Esophagus muscularis mucosa (tissue), 4 donors: ENCODE results near the gene PRKN. TPM values are rescaled to one million over a fixed set of nuclear protein-coding genes. Genes with fewer than 3 reads are reported as not detected.

Experiments
- DNase-seq: peaks from one replicate; pipeline ENCODE4 v3.0.0-alpha.2; 2017; ENCODE audit errors: extremely low spot score
- H3K27ac ChIP-seq, 4 donors: fragments of 200-600 bp; sonication (generic); replicated peaks in 1 of 4; 1 replicate in 3 of 4; 2 replicates in 1 of 4; pipeline ENCODE4 v1.5.1; 2016 to 2019; ENCODE audit warnings: mild to moderate bottlenecking in 1 of 4
- H3K27me3 ChIP-seq, 4 donors: fragments of 200-600 bp; sonication (generic); one replicate each; pipeline versions ENCODE4 v1.5.1 to v1.6.0; 2016 to 2019
- H3K36me3 ChIP-seq, 4 donors: fragments of 200-600 bp; sonication (generic); one replicate each; pipeline ENCODE4 v1.5.1; 2016 to 2019
- H3K4me1 ChIP-seq, 4 donors: fragments of 200-600 bp; sonication (generic); one replicate each; pipeline ENCODE4 v1.5.1; 2016 to 2019
- H3K4me3 ChIP-seq, 4 donors: fragments of 200-600 bp; sonication (generic); 1 replicate in 2 of 4; 2 replicates in 2 of 4; pipeline ENCODE4 v1.5.1; 2016 to 2019; ENCODE audit warnings: mild to moderate bottlenecking in 4 of 4, moderate library complexity in 1 of 4
- H3K9me3 ChIP-seq, 4 donors: fragments of 200-600 bp; sonication (generic); 1 replicate in 3 of 4; 2 replicates in 1 of 4; pipeline ENCODE4 v1.5.1; 2016 to 2019
- EP300 ChIP-seq: sonication (generic); formaldehyde crosslinking; IDR thresholded peaks from one replicate; pipeline ENCODE4 v1.6.1; 2017; ENCODE audit warnings: antibody characterized with exemption
- POLR2A ChIP-seq: fragments of 450-650 bp; IDR thresholded peaks from one replicate; pipeline ENCODE4 v1.6.1; 2017; ENCODE audit warnings: antibody characterized with exemption, moderate library complexity, mild to moderate bottlenecking, low read depth
- POLR2AphosphoS5 ChIP-seq, 2 donors: sonication (generic); formaldehyde crosslinking; IDR thresholded peaks; one replicate each; pipeline ENCODE4 v1.6.1; 2017; ENCODE audit warnings: antibody characterized with exemption in 2 of 2
- WGBS: methylation state at CpG from one replicate; pipeline ENCODE4 v1.1.5; 2018; 5-methylcytosine and 5-hydroxymethylcytosine counted together
- intact Hi-C: fragments of 100-400 bp; cut with DNase I; formaldehyde crosslinking; loops from one replicate; pipeline ENCODE4 v1.15.1; 2023
- total RNA-seq, 4 donors: library from RNA; depleted of rRNA; stranded (reverse); fragments of >200 nt; gene quantifications; one replicate each; pipeline versions ENCODE4 v1.1.0 to v1.2.1, GENCODE V29; 2016
- TF ChIP-seq, protein P1 (sequence below), 3 experiments: fragments of 200-600 bp in 2 of 3; fragments of 450-650 bp in 1 of 3; sonication (generic) in 2 of 3; IDR thresholded peaks; one replicate each; pipeline ENCODE4 v1.5.1; 2017 to 2019; ENCODE audit warnings: antibody characterized with exemption in 3 of 3, mild to moderate bottlenecking in 2 of 3, moderate library complexity in 1 of 3

Gene PRKN
- total RNA-seq, 4 donors from 2014 or later, result 9.6 to 14.5 (median 10.8) TPM

DNA sequence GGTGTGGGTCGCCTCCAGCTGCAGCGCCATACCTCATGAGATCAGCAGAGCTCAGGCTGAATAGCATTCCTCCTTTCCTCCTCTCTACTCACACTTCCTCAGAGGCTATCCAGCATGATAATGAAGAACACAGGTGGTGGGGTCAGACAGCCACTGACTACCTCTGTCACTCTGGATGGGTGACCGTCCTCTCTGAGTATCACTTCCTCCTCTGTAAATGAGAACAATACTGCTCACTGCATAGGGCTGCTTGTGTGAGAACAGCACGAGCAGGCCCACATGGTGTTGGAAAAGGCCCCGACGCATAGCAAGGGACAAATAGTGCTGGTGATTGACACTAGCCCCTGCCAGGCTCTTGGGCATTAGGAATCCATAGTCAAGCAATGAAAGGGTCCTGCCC lies 239.1 kb downstream of the PRKN start:
- 92% methylated on average over 6 of the region's 6 CpGs for WGBS

DNA sequence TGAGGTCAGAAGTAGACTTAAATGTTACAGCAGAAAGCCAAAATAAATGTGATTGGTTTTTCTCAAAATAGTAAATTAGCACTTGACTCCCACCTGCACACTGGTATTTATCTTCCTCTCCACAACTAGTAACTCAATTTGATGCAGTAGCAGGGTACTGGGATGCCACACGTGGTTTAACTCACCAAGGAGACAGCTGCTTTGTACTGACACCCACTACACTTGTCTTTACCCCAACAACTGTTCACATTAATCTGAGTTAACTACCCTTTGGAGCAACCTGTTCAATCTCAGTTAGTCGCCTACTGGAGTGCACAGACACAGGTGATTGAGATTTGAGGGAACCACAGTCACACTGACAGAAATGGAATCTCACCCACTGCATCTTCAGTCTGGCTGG lies 242.1 kb downstream of the PRKN start:
- peak overlapping the region; percentile 36 to 43 (median 38) for H3K4me3 ChIP-seq
- H3K27me3 ChIP-seq, result no peaks in the 10 kb centered on the region
- peaks cover 0 to 15% (median 2%) of the 10 kb centered on the region in 4 donors for H3K4me1 ChIP-seq
- DNase-seq, result no peak
- H3K36me3 ChIP-seq, result no peaks in the 10 kb centered on the region
- no peak overlapping the region for H3K27ac ChIP-seq
- no peaks in the 10 kb centered on the region for H3K9me3 ChIP-seq
- WGBS, result 43% methylated on average over 2 of the region's 2 CpGs
- TF ChIP-seq, protein P1, sequence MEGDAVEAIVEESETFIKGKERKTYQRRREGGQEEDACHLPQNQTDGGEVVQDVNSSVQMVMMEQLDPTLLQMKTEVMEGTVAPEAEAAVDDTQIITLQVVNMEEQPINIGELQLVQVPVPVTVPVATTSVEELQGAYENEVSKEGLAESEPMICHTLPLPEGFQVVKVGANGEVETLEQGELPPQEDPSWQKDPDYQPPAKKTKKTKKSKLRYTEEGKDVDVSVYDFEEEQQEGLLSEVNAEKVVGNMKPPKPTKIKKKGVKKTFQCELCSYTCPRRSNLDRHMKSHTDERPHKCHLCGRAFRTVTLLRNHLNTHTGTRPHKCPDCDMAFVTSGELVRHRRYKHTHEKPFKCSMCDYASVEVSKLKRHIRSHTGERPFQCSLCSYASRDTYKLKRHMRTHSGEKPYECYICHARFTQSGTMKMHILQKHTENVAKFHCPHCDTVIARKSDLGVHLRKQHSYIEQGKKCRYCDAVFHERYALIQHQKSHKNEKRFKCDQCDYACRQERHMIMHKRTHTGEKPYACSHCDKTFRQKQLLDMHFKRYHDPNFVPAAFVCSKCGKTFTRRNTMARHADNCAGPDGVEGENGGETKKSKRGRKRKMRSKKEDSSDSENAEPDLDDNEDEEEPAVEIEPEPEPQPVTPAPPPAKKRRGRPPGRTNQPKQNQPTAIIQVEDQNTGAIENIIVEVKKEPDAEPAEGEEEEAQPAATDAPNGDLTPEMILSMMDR (IDR thresholded peaks at IDR 0.05), result no peak
- no peak for TF ChIP-seq EP300
- TF ChIP-seq POLR2AphosphoS5 (IDR thresholded peaks at IDR 0.05), result no peak
- TF ChIP-seq POLR2A, result no peak
- intact Hi-C loops, result no loop called here

More for the DNA sequence above, 239.1 kb downstream of the PRKN start:
- Histone ChIP-seq H3K4me3 (no peak overlapping the region), H3K9me3 (no peaks in the 10 kb centered on the region), H3K27me3 (no peaks in the 10 kb centered on the region), H3K36me3 (no peaks in the 10 kb centered on the region), H3K4me1 (peaks cover 0 to 15% (median 2%) of the 10 kb centered on the region in 4 donors), H3K27ac (no peak overlapping the region)
- no peak for TF ChIP-seq POLR2AphosphoS5 (IDR thresholded peaks at IDR 0.05)
- TF ChIP-seq EP300, result no peak
- TF ChIP-seq, protein P1 (IDR thresholded peaks at IDR 0.05), result no peak
- TF ChIP-seq POLR2A, result no peak
- no peak for DNase-seq
- intact Hi-C loops, result no loop called here

DNA sequence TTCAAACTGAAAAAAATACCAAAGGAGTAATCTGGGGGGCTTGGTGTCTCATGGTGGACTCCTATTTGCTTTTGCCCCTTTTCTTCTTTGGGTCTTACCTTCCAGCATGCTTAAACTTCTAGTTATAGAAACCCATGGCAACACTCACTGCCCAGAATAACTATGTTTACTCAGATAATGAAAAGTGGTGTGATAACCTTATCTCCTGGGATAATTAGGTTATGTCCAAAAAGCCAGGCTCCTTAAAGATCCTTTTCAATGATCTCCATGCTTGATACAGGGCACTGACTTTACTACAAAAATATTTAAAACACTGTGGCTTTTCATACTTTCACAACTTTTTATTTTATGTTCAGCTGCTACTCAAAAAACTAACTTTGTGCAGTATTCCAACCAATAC lies 245.6 kb downstream of the PRKN start:
- Histone ChIP-seq H3K27ac (no peak overlapping the region), H3K36me3 (no peaks in the 10 kb centered on the region), H3K9me3 (no peaks in the 10 kb centered on the region), H3K27me3 (no peaks in the 10 kb centered on the region), H3K4me1 (peaks cover 0 to 15% (median 2%) of the 10 kb centered on the region in 4 donors), H3K4me3 (no peak overlapping the region)
- DNase-seq, result no peak
- intact Hi-C loops, result no loop called here
- no peak for TF ChIP-seq EP300
- TF ChIP-seq POLR2A, result no peak
- TF ChIP-seq, protein P1 (IDR thresholded peaks at IDR 0.05), result no peak
- no peak for TF ChIP-seq POLR2AphosphoS5 (IDR thresholded peaks at IDR 0.05)

DNA sequence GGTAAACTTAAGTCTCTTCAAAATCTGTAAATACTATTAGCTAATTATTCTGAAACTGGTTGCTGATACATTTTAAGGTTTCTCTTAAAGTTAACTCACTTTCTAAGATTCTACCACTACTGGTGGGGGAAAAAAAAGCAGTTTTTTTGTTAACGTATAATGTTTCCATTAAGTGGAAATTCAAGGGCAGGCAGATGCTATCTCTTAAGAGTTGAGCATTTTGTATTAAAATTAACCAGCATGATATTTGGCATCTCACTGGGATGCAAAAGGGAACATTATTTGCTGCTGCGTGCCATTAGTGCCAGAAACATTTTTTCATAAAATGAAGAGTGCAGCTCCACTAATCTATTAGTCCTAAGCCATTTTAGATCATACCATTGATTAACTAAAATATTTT lies 246.2 kb downstream of the PRKN start:
- intact Hi-C loops, result no loop called here
- no peak for TF ChIP-seq POLR2A
- no peak for TF ChIP-seq POLR2AphosphoS5 (IDR thresholded peaks at IDR 0.05)
- no peak for TF ChIP-seq EP300
- TF ChIP-seq, protein P1 (IDR thresholded peaks at IDR 0.05), result no peak
- Histone ChIP-seq H3K9me3 (no peaks in the 10 kb centered on the region), H3K27ac (no peak overlapping the region), H3K36me3 (no peaks in the 10 kb centered on the region), H3K27me3 (no peaks in the 10 kb centered on the region), H3K4me1 (peaks cover 0 to 10% (median 2%) of the 10 kb centered on the region in 4 donors), H3K4me3 (no peak overlapping the region)
- WGBS, result 95% methylated on average over 2 of the region's 2 CpGs
- no peak for DNase-seq

DNA sequence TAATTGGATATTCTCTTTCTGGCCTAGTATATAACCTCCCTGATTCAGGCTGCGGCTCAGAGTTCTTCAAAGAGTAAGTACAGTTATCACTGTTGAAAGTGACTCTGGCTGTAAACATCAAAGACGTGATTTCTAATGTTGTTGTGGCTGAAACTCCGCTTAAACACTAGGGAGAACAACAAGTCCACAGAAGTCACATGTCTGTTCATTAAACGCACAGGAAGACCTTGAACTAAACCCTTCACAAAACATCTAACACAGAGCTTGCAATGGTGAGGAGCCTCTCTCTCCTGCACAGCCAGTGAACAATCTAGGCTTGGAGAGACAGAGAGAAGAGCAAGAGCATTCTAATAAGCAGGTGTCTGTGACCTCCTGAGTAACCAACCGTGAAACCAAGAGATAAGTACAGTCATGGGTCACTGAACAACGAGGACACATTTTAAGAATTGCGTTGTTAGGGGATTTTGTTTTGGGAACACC lies 249.3 kb downstream of the PRKN start:
- no peaks in the 10 kb centered on the region for H3K36me3 ChIP-seq
- no peaks in the 10 kb centered on the region for H3K4me1 ChIP-seq
- H3K27me3 ChIP-seq, result no peaks in the 10 kb centered on the region
- H3K9me3 ChIP-seq, result no peaks in the 10 kb centered on the region
- WGBS, result 92% methylated on average over 7 of the region's 7 CpGs
- intact Hi-C loops, result no loop called here
- TF ChIP-seq EP300 (no peak), POLR2AphosphoS5 (IDR thresholded peaks at IDR 0.05) (no peak)
- TF ChIP-seq, protein P1 (IDR thresholded peaks at IDR 0.05), result no peak
- no peak for DNase-seq
- no peak overlapping the region for H3K4me3 ChIP-seq
- H3K27ac ChIP-seq, result no peak overlapping the region
